ENCODE results near the gene ADK.

- TF ChIP-seq TAF1 (IDR thresholded peaks at IDR 0.05; ENCODE audit: borderline replicate concordance, insufficient read depth, low read length) (no peak), FOXP2 (optimal IDR thresholded peaks at IDR 0.05; ENCODE audit: borderline replicate concordance, extremely low read depth, extremely low read length, insufficient read depth) (no peak), SIN3A (IDR thresholded peaks at IDR 0.05; ENCODE audit: borderline replicate concordance, insufficient read depth, low read length) (no peak), POLR2AphosphoS5 (IDR thresholded peaks at IDR 0.05; ENCODE audit: low read depth, low read length) (no peak)
Measured at GRCh38 chr10:74418285-74418872, 267.4 kb downstream of the ADK start.
